PFSK-1 (cell line): ENCODE data around the gene SPATA33.

ENCODE experiments used
- FOXP2 ChIP-seq: optimal IDR thresholded peaks from 2 replicates; pipeline ENCODE3; 2011; ENCODE audit warnings: borderline replicate concordance, control low read depth, inconsistent platforms; ENCODE audit not compliant: insufficient read depth; ENCODE audit errors: extremely low read length, extremely low read depth
- POLR2AphosphoS5 ChIP-seq: IDR thresholded peaks from 2 replicates; pipeline ENCODE4 v1.6.1; 2012; ENCODE audit warnings: low read depth, mild to moderate bottlenecking, control low read depth, low read length, moderate library complexity
- REST ChIP-seq, 2 experiments: IDR thresholded peaks; 2 replicates each; pipeline versions ENCODE4 v1.6.1 to v1.8.0; 2011 to 2012; ENCODE audit warnings: low read depth in 2 of 2, low read length in 2 of 2, control low read depth in 1 of 2, inconsistent platforms in 1 of 2, mild to moderate bottlenecking in 1 of 2, moderate library complexity in 1 of 2; ENCODE audit not compliant: insufficient read depth in 1 of 2
- SIN3A ChIP-seq: IDR thresholded peaks from 2 replicates; pipeline ENCODE4 v1.6.1; 2012; ENCODE audit warnings: mild to moderate bottlenecking, low read length, moderate library complexity, borderline replicate concordance; ENCODE audit not compliant: insufficient read depth
- TAF1 ChIP-seq: IDR thresholded peaks from 2 replicates; pipeline ENCODE4 v1.6.1; 2012; ENCODE audit warnings: low read length, control low read depth, borderline replicate concordance; ENCODE audit not compliant: insufficient read depth

The SPATA33 gene

GRCh38 chr16:89693931-89694783, 36.5 kb downstream of the SPATA33 start:
- no peak for TF ChIP-seq REST (IDR thresholded peaks at IDR 0.05; ENCODE audit: insufficient read depth in 1 of 2, low read depth in 2 of 2, low read length in 2 of 2)
- TF ChIP-seq SIN3A: no peak
- TF ChIP-seq POLR2AphosphoS5: no peak
- no peak for TF ChIP-seq FOXP2
- TF ChIP-seq TAF1: no peak

- TF ChIP-seq TAF1: peak; percentile 39; the same call in 1 of the 2 replicates
- peak; percentile 38; the same call in 1 of the 2 replicates for TF ChIP-seq POLR2AphosphoS5
- TF ChIP-seq SIN3A: peak; percentile 38; the same call in 1 of the 2 replicates
Observed at GRCh38 chr16:89694784-89695085, 37.1 kb downstream of the SPATA33 start.

DNA sequence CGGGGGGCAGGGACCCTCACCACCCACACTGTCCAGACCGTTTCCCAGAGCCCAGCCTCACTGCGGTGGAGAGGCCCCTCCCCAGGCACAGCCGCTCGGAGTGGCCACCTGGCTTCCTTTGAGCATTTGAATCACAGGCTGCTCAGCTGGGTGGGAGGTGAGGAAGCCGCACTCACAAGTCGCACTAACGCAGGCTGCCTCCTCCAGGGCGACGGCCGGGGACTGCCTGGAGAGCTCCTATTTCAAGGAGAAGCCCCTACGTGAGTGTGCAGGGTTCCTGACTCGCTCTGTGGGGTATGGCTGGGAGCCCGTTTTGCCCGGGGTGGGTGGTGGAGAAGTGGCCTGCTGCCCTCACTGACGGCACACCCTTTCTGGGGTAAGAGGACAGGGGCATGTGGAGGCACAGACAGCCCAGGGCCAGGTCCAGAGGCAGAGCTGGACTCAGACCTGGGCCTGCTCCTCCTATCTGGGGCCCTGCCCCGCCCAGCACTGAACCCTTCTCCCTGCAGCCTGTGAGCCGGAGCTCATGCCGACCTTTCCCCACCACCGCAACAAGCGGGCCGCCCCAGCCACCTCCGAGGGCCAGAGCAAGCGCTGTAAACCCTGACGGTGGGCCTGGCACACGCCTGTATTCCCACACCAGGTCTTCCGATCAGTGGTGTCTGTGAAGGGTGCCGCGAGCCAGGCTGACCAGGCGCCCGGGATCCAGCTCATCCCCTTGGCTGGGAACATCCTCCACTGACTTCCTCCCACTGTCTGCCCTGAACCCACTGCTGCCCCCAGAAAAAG, 37.6 kb downstream of the SPATA33 start:
- TF ChIP-seq SIN3A (0 out of 2 replicates have a peak, but pooled peaks have one; percentile 6), POLR2AphosphoS5 (no peak; the same call in none of the 2 replicates)

- no peak for TF ChIP-seq FOXP2
- TF ChIP-seq REST (IDR thresholded peaks at IDR 0.05; ENCODE audit: insufficient read depth in 1 of 2, low read depth in 2 of 2, low read length in 2 of 2): no peak
- peak; percentile 47 for TF ChIP-seq POLR2AphosphoS5
- no peak for TF ChIP-seq SIN3A
Observed at GRCh38 chr16:89695875-89696669, 38.4 kb downstream of the SPATA33 start.

GRCh38 chr16:89696670-89697128, 39.1 kb downstream of the SPATA33 start:
- TF ChIP-seq POLR2AphosphoS5 (no peak; the same call in 1 of the 2 replicates), REST (IDR thresholded peaks at IDR 0.05; ENCODE audit: insufficient read depth in 1 of 2, low read depth in 2 of 2, low read length in 2 of 2) (no peak), FOXP2 (no peak), SIN3A (no peak), TAF1 (no peak)

GRCh38 chr16:89697161-89697615, 39.6 kb downstream of the SPATA33 start:
- no peak for TF ChIP-seq TAF1
- no peak for TF ChIP-seq FOXP2
- no peak for TF ChIP-seq SIN3A
- TF ChIP-seq POLR2AphosphoS5: no peak
- TF ChIP-seq REST (IDR thresholded peaks at IDR 0.05; ENCODE audit: insufficient read depth in 1 of 2, low read depth in 2 of 2, low read length in 2 of 2): no peak
